HPDE6-E6E7 (cell line): ENCODE measurements around the gene MANSC4.

Experiments
- DNase-seq: peaks from one replicate; pipeline ENCODE4 v3.0.0; 2011; ENCODE audit warnings: missing footprints; ENCODE audit errors: extremely low spot score

MANSC4 gene

GRCh38 chr12:27800819-27801218, 20.8 kb upstream of the MANSC4 start:
- no peak for DNase-seq

GRCh38 chr12:27797301-27798025, 17.4 kb upstream of the MANSC4 start:
- DNase-seq, result no peak

- no peak for DNase-seq
Observed at GRCh38 chr12:27796128-27796527, 16.1 kb upstream of the MANSC4 start.

- DNase-seq, result no peak
Observed at GRCh38 chr12:27794818-27795584, 15.0 kb upstream of the MANSC4 start.

GRCh38 chr12:27790179-27790578, 10.1 kb upstream of the MANSC4 start:
- no peak for DNase-seq

- DNase-seq, result no peak
Observed at GRCh38 chr12:27787559-27787958, 7.5 kb upstream of the MANSC4 start.

GRCh38 chr12:27785882-27786570, 6.0 kb upstream of the MANSC4 start:
- no peak for DNase-seq

- DNase-seq, result no peak
Observed at GRCh38 chr12:27782481-27782880, 2.4 kb upstream of the MANSC4 start.

GRCh38 chr12:27781680-27782079, 1.6 kb upstream of the MANSC4 start:
- no peak for DNase-seq

- DNase-seq, result no peak
Observed at GRCh38 chr12:27780612-27781408, 774 bp upstream of the MANSC4 start.

- DNase-seq, result no peak
Observed at GRCh38 chr12:27779416-27779919, 568 bp downstream of the MANSC4 start.

- DNase-seq, result no peak
Observed at GRCh38 chr12:27778206-27778605, 1.8 kb downstream of the MANSC4 start.

GRCh38 chr12:27777141-27777540, 2.9 kb downstream of the MANSC4 start:
- DNase-seq, result no peak

- no peak for DNase-seq
Observed at GRCh38 chr12:27772328-27773049, 7.5 kb downstream of the MANSC4 start.

- no peak for DNase-seq
Observed at GRCh38 chr12:27771481-27772327, 8.3 kb downstream of the MANSC4 start.

- no peak for DNase-seq
Observed at GRCh38 chr12:27769142-27769673, 10.8 kb downstream of the MANSC4 start.

GRCh38 chr12:27766587-27766986, 13.4 kb downstream of the MANSC4 start:
- DNase-seq, result no peak

GRCh38 chr12:27762757-27763156, 17.3 kb downstream of the MANSC4 start:
- DNase-seq, result no peak

- DNase-seq, result no peak
Observed at GRCh38 chr12:27756670-27757195, 23.3 kb downstream of the MANSC4 start.
